Measurements from ENCODE around the gene BNC2. TPM values are rescaled to one million over a fixed set of nuclear protein-coding genes. Genes with fewer than 3 reads are reported as not detected.

Gene BNC2
- polyA plus RNA-seq, 1 donor from 2014 or later, result not detected

GRCh38 chr9:16360247-16360646 is 510.2 kb downstream of the BNC2 start:
- Mint-ChIP-seq H3K9me3 (peaks cover 2 to 10% (median 10%) of the 10 kb centered on the region in 3 donors), H3K4me3 (no peak overlapping the region), H3K4me1 (no peaks in the 10 kb centered on the region), H3K36me3 (no peaks in the 10 kb centered on the region), H3K27me3 (no peaks in the 10 kb centered on the region), H3K27ac (no peak overlapping the region)

Data from IgD-negative memory B cell (primary cell).